PC-3 (cell line): ENCODE measurements around the gene RAB34. TPM values are rescaled to one million over a fixed set of nuclear protein-coding genes. Genes with fewer than 3 reads are reported as not detected.

Experiments used
- ATAC-seq: fragments of 200-7000 bp; cut with Tn5 transposase; 2 replicates; pipeline ENCODE4 v1.9.1; 2020; ENCODE audit warnings: mild to moderate bottlenecking, moderate library complexity
- BruUV-seq: library from RNA; stranded (reverse); fragments of 400-500 nt; replicated peaks from 2 replicates; lab custom pipeline; 2021; lab: Mats Ljungman, UMichigan
- CTCF ChIA-PET: fragments of 300-600 bp; sonication (Branson Sonifier 250); formaldehyde crosslinking; loops from one replicate; lab custom pipeline; 2022; ENCODE audit warnings: antibody characterized with exemption; lab: Charles Lee
- POLR2A ChIA-PET: fragments of 300-600 bp; sonication (Branson Sonifier 250); formaldehyde crosslinking; loops from one replicate; lab custom pipeline; 2022; ENCODE audit warnings: antibody characterized with exemption; ENCODE audit not compliant: unreplicated experiment; lab: Charles Lee
- DNase-seq: peaks from one replicate; pipeline ENCODE4 v3.0.0-alpha.2; 2015
- H2AFZ ChIP-seq: fragments of 300-600 bp; sonication (generic); 2 replicates; pipeline ENCODE4 v1.6.0; 2016; ENCODE audit warnings: antibody characterized with exemption, low read length
- H3F3A ChIP-seq: fragments of 300-600 bp; sonication (generic); one replicate; pipeline ENCODE4 v1.6.0; 2017; ENCODE audit warnings: antibody characterized with exemption, low read length, control low read depth, mild to moderate bottlenecking; ENCODE audit not compliant: unreplicated experiment
- H3K27ac ChIP-seq: fragments of 300-600 bp; sonication (generic); 2 replicates; pipeline ENCODE4 v1.5.1; 2016; ENCODE audit warnings: mild to moderate bottlenecking, low read length
- H3K27me3 ChIP-seq: fragments of 300-600 bp; sonication (generic); 2 replicates; pipeline ENCODE4 v1.6.1; 2016; ENCODE audit warnings: low read length, mixed read lengths
- H3K36me3 ChIP-seq: fragments of 300-600 bp; sonication (generic); 2 replicates; pipeline ENCODE4 v1.6.1; 2016; ENCODE audit warnings: low read depth, mixed run types, low read length, mixed read lengths
- H3K4me1 ChIP-seq: fragments of 300-600 bp; sonication (generic); 2 replicates; pipeline ENCODE4 v1.5.1; 2016; ENCODE audit warnings: low read length; ENCODE audit not compliant: insufficient read depth
- H3K4me2 ChIP-seq: fragments of 300-600 bp; sonication (generic); 2 replicates; pipeline ENCODE4 v1.6.0; 2016; ENCODE audit warnings: low read length
- H3K4me3 ChIP-seq: fragments of 300-600 bp; sonication (generic); 2 replicates; pipeline ENCODE4 v1.5.1; 2016; ENCODE audit warnings: mild to moderate bottlenecking, low read length, mixed read lengths
- H3K79me2 ChIP-seq: fragments of 300-600 bp; sonication (generic); 2 replicates; pipeline ENCODE4 v1.6.1; 2017; ENCODE audit warnings: low read length, mixed read lengths
- H3K9ac ChIP-seq: fragments of 300-600 bp; sonication (generic); 2 replicates; pipeline ENCODE4 v1.6.0; 2016; ENCODE audit warnings: mild to moderate bottlenecking, low read length
- H3K9me2 ChIP-seq: fragments of 300-600 bp; sonication (generic); replicated peaks from 2 replicates; pipeline ENCODE4 v1.6.1; 2016; ENCODE audit warnings: mixed run types, low read length, mixed read lengths
- H3K9me3 ChIP-seq: fragments of 300-600 bp; sonication (generic); 2 replicates; pipeline ENCODE4 v1.6.1; 2016; ENCODE audit warnings: low read length, mixed read lengths
- H4K20me1 ChIP-seq: fragments of 300-600 bp; sonication (generic); 2 replicates; pipeline ENCODE4 v1.6.1; 2016; ENCODE audit warnings: low read length, mixed read lengths
- CTCF ChIP-seq: fragments of 300-600 bp; sonication (generic); conservative IDR thresholded peaks from 2 replicates; pipeline ENCODE4 v1.5.1; 2017; ENCODE audit warnings: antibody characterized with exemption, low read depth, mild to moderate bottlenecking, low read length
- EZH2 ChIP-seq: fragments of 300-600 bp; sonication (generic); IDR thresholded peaks from one replicate; pipeline ENCODE4 v1.6.1; 2017; ENCODE audit warnings: antibody characterized with exemption, mild to moderate bottlenecking, low read length; ENCODE audit not compliant: unreplicated experiment
- EZH2phosphoT487 ChIP-seq: fragments of 300-600 bp; sonication (generic); IDR thresholded peaks from 2 replicates; pipeline ENCODE4 v1.6.1; 2018; ENCODE audit warnings: mild to moderate bottlenecking, antibody characterized with exemption, low read length, borderline replicate concordance
- intact Hi-C: fragments of 100-400 bp; cut with micrococcal nuclease; formaldehyde crosslinking; loops from 2 replicates; pipeline ENCODE4 v1.9.0; 2023
- total RNA-seq: library from RNA; depleted of rRNA; stranded (reverse); fragments of >200 nt; gene quantifications from 2 replicates; pipeline ENCODE4 v1.2.3, GENCODE V29; 2014

The RAB34 gene
- total RNA-seq, 1 experiment from 2014 or later, result 211 TPM

GRCh38 chr17:28763804-28764266 lies 46.2 kb upstream of the RAB34 start:
- no peaks in the 10 kb centered on the region for H4K20me1 ChIP-seq
- ATAC-seq (no peak; the same call in 1 of the 2 replicates), DNase-seq (peak; percentile 85)
- H2AFZ ChIP-seq, result no peak overlapping the region
- H3K4me1 ChIP-seq, result peaks cover 14% of the 10 kb centered on the region
- no peak overlapping the region for H3K9ac ChIP-seq
- H3K4me2 ChIP-seq, result no peak overlapping the region
- H3K9me2 ChIP-seq, result no peaks in the 10 kb centered on the region
- H3K4me3 ChIP-seq, result no peak overlapping the region
- no peaks in the 10 kb centered on the region for H3F3A ChIP-seq
- no peaks in the 10 kb centered on the region for H3K27me3 ChIP-seq
- TF ChIP-seq EZH2phosphoT487 (no peak), EZH2 (no peak), CTCF (peak; percentile 86)
- no peaks in the 10 kb centered on the region for H3K9me3 ChIP-seq
- intact Hi-C loops, result loop anchor here (5.0 kb wide), 1 partner anchor 43 kb away; no protein-coding TSS in a partner anchor
- H3K27ac ChIP-seq, result no peak overlapping the region
- H3K36me3 ChIP-seq, result peaks cover 10% of the 10 kb centered on the region
- H3K79me2 ChIP-seq, result peaks cover 6% of the 10 kb centered on the region; the same call in 1 of the 2 replicates
- ChIA-PET POLR2A (interaction anchor here (0.5 to 0.6 kb wide), 2 partner anchors 102 to 182 kb away, joined by 3 to 6 read pairs; no protein-coding TSS in a partner anchor), CTCF (interaction anchor here (0.6 to 1.6 kb wide), 9 partner anchors 37 to 169 kb away, joined by 3 to 15 read pairs (median 7); partner anchors contain the start of genes FAM222B and TLCD1)
- no TSS peak for BruUV-seq

- Histone ChIP-seq H3K9me3 (no peaks in the 10 kb centered on the region), H3K27ac (no peak overlapping the region)
- ATAC-seq, result no peak
Observed at GRCh38 chr17:28763137-28763799, 45.6 kb upstream of the RAB34 start.

More at GRCh38 chr17:28763137-28763799, 45.6 kb upstream of the RAB34 start:
- Histone ChIP-seq H4K20me1 (no peaks in the 10 kb centered on the region), H3K4me2 (no peak overlapping the region), H3K27me3 (no peaks in the 10 kb centered on the region), H2AFZ (no peak overlapping the region), H3K79me2 (peaks cover 6% of the 10 kb centered on the region; the same call in 1 of the 2 replicates), H3F3A (no peaks in the 10 kb centered on the region), H3K9ac (no peak overlapping the region), H3K4me3 (no peak overlapping the region), H3K9me2 (no peaks in the 10 kb centered on the region), H3K4me1 (peaks cover 14% of the 10 kb centered on the region), H3K36me3 (peaks cover 10% of the 10 kb centered on the region)
- ChIA-PET CTCF (interaction anchor here (0.6 to 1.6 kb wide), 8 partner anchors 36 to 155 kb away, joined by 3 to 15 read pairs (median 8); partner anchors contain the start of genes FAM222B and TLCD1), POLR2A (interaction anchor here (0.5 kb wide), 1 partner anchor 103 kb away, joined by 6 read pairs; no protein-coding TSS in a partner anchor)
- no peak for DNase-seq
- BruUV-seq, result no TSS peak
- no peak for TF ChIP-seq EZH2
- no peak for TF ChIP-seq CTCF
- no peak for TF ChIP-seq EZH2phosphoT487
- intact Hi-C loops, result loop anchor here (5.0 kb wide), 1 partner anchor 44 kb away; no protein-coding TSS in a partner anchor
